SU-DHL-6 (cell line): Measurements from ENCODE around the gene HJV.

Experiments used
- CTCF ChIP-seq: fragments of 200-600 bp; sonication (generic); IDR thresholded peaks from one replicate; pipeline ENCODE4 v1.5.1; 2017; ENCODE audit warnings: antibody characterized with exemption, mild to moderate bottlenecking, low read length, moderate library complexity; ENCODE audit not compliant: insufficient read depth, poor library complexity, severe bottlenecking
- EZH2phosphoT487 ChIP-seq: fragments of 200-600 bp; sonication (generic), shearing (Covaris generic); conservative IDR thresholded peaks from 2 replicates; pipeline ENCODE4 v1.6.1; 2018; ENCODE audit warnings: mild to moderate bottlenecking, antibody characterized with exemption, low read length, moderate library complexity, mixed read lengths

GRCh38 chr1:145977016-145977415, 44.5 kb downstream of the HJV start:
- TF ChIP-seq CTCF (no peak), EZH2phosphoT487 (no peak)
